Pons (tissue), 1 donor: ENCODE measurements around the gene EVC.

Experiments used
- DNase-seq: peaks from one replicate; pipeline ENCODE4 v3.0.0-alpha.2; 2016; ENCODE audit warnings: low spot score

Gene EVC

GRCh38 chr4:5710961-5711478 is at the start of gene EVC:
Gene EVC (plus strand): TSS chr4:5711201. CDS start chr4:5711381, 180 bp downstream.
- DNase-seq, result no peak

- no peak for DNase-seq
Observed at GRCh38 chr4:5661237-5661636, 49.8 kb upstream of the EVC start.

- no peak for DNase-seq
Observed at GRCh38 chr4:5662555-5662954, 48.4 kb upstream of the EVC start.

GRCh38 chr4:5664778-5665177 is 46.2 kb upstream of the EVC start:
- no peak for DNase-seq

- DNase-seq, result no peak
Observed at GRCh38 chr4:5666741-5667140, 44.3 kb upstream of the EVC start.

GRCh38 chr4:5676763-5677162 is 34.2 kb upstream of the EVC start:
- no peak for DNase-seq

- no peak for DNase-seq
Observed at GRCh38 chr4:5678977-5679376, 32.0 kb upstream of the EVC start.

GRCh38 chr4:5683566-5683965 is 27.4 kb upstream of the EVC start:
- DNase-seq, result no peak

GRCh38 chr4:5685296-5685695 is 25.7 kb upstream of the EVC start:
- no peak for DNase-seq

GRCh38 chr4:5686338-5686737 is 24.7 kb upstream of the EVC start:
- DNase-seq, result no peak

GRCh38 chr4:5689065-5689464 is 21.9 kb upstream of the EVC start:
- no peak for DNase-seq

- DNase-seq, result no peak
Observed at GRCh38 chr4:5691491-5692132, 19.4 kb upstream of the EVC start.

GRCh38 chr4:5693871-5694270 is 17.1 kb upstream of the EVC start:
- DNase-seq, result no peak

GRCh38 chr4:5696341-5696740 is 14.7 kb upstream of the EVC start:
- DNase-seq, result no peak

- no peak for DNase-seq
Observed at GRCh38 chr4:5700459-5700858, 10.5 kb upstream of the EVC start.

- DNase-seq, result no peak
Observed at GRCh38 chr4:5701971-5702370, 9.0 kb upstream of the EVC start.

GRCh38 chr4:5703831-5704230 is 7.2 kb upstream of the EVC start:
- DNase-seq, result no peak

- DNase-seq, result no peak
Observed at GRCh38 chr4:5704276-5704675, 6.7 kb upstream of the EVC start.

GRCh38 chr4:5705647-5706320 is 5.2 kb upstream of the EVC start:
- no peak for DNase-seq

- no peak for DNase-seq
Observed at GRCh38 chr4:5706486-5707290, 4.3 kb upstream of the EVC start.

- DNase-seq, result no peak
Observed at GRCh38 chr4:5707366-5707765, 3.6 kb upstream of the EVC start.

GRCh38 chr4:5707778-5708448 is 3.1 kb upstream of the EVC start:
- DNase-seq, result no peak
